Measurements from ENCODE around the gene NTPCR. TPM values are rescaled to one million over a fixed set of nuclear protein-coding genes. Genes with fewer than 3 reads are reported as not detected.

NTPCR gene
- total and polyA plus RNA-seq, 2 donors (not counting 3 experiments of a cell fraction or from before 2014, with no cell fraction given), result 13.2 to 35.3 TPM

- ChIA-PET POLR2A (no interaction called here), CTCF (no interaction called here)
- Histone ChIP-seq H3K9ac (replicated peaks; ENCODE audit: extremely low read depth, insufficient read depth, low read length) (no peak overlapping the region), H3K4me2 (ENCODE audit: insufficient read depth, low read length) (no peak overlapping the region), H3K9me3 (replicated peaks; ENCODE audit: control insufficient read depth, insufficient read depth, low read length) (no peaks in the 10 kb centered on the region), H4K20me1 (replicated peaks; ENCODE audit: control insufficient read depth, extremely low read depth, insufficient read depth, low read length) (no peaks in the 10 kb centered on the region), H3K27ac (ENCODE audit: insufficient read depth, low read depth, low read length) (no peak overlapping the region), H3K27me3 (ENCODE audit: control insufficient read depth in 2 of 2, insufficient read depth in 2 of 2, low read length in 2 of 2) (no peaks in the 10 kb centered on the region), H3K4me3 (replicated peaks in 1 of 3; ENCODE audit: insufficient read depth in 1 of 3, low read depth in 1 of 3, low read length in 3 of 3) (no peak overlapping the region), H3K4me1 (ENCODE audit: control insufficient read depth, extremely low read depth, insufficient read depth, low read length) (no peaks in the 10 kb centered on the region), H3K79me2 (ENCODE audit: control insufficient read depth, insufficient read depth, low read length) (no peaks in the 10 kb centered on the region), H3K36me3 (ENCODE audit: control insufficient read depth in 2 of 2, extremely low read depth in 1 of 2, insufficient read depth in 2 of 2, low read length in 2 of 2) (no peaks in the 10 kb centered on the region), H3K9me1 (replicated peaks; ENCODE audit: control insufficient read depth, extremely low read depth, insufficient read depth, low read length) (no peaks in the 10 kb centered on the region), H2AFZ (ENCODE audit: low read depth, low read length) (no peak overlapping the region)
- intact Hi-C loops (cut with micrococcal nuclease), result no loop called here
- no peak for TF ChIP-seq POLR2AphosphoS5 (IDR thresholded peaks at IDR 0.05; ENCODE audit: insufficient read depth, low read depth, low read length)
- TF ChIP-seq MAX (IDR thresholded peaks at IDR 0.05; ENCODE audit: insufficient read depth, insufficient read length), result no peak
- TF ChIP-seq FOS (IDR thresholded peaks at IDR 0.05; ENCODE audit: borderline replicate concordance, insufficient read depth, low read length), result no peak
- TF ChIP-seq JUN (IDR thresholded peaks at IDR 0.05; ENCODE audit: borderline replicate concordance, insufficient read depth, insufficient read length, low read depth), result no peak
- TF ChIP-seq MYC (IDR thresholded peaks at IDR 0.05; ENCODE audit: low read depth, low read length), result no peak
- dilution Hi-C loops (cut with MboI; ENCODE audit: extremely low pct_ligation_motif_present, low sequenced_read_pairs), result no loop called here
- FAIRE-seq (no peak), DNase-seq (ENCODE audit: low read depth, low spot score) (no peak)
- BruUV-seq (replicated peaks), result no TSS peak
Measured at GRCh38 chr1:232992227-232992626, 41.8 kb downstream of the NTPCR start.

GRCh38 chr1:232993555-232993954 lies 43.1 kb downstream of the NTPCR start:
- dilution Hi-C loops (cut with MboI; ENCODE audit: extremely low pct_ligation_motif_present, low sequenced_read_pairs) (no loop called here), intact Hi-C loops (cut with micrococcal nuclease) (no loop called here)
- FAIRE-seq, result no peak
- DNase-seq (ENCODE audit: low read depth, low spot score), result no peak
- CTCF ChIA-PET, result no interaction called here
- H3K4me1 ChIP-seq (ENCODE audit: control insufficient read depth, extremely low read depth, insufficient read depth, low read length), result no peaks in the 10 kb centered on the region
- no peaks in the 10 kb centered on the region for H3K36me3 ChIP-seq (ENCODE audit: control insufficient read depth in 2 of 2, extremely low read depth in 1 of 2, insufficient read depth in 2 of 2, low read length in 2 of 2)
- no peak for TF ChIP-seq FOS (IDR thresholded peaks at IDR 0.05; ENCODE audit: borderline replicate concordance, insufficient read depth, low read length)
- TF ChIP-seq JUN (IDR thresholded peaks at IDR 0.05; ENCODE audit: borderline replicate concordance, insufficient read depth, insufficient read length, low read depth), result no peak
- no peak for TF ChIP-seq EZH2 (IDR thresholded peaks at IDR 0.05; ENCODE audit: borderline replicate concordance, low read depth, low read length, severe bottlenecking)
- no peak for TF ChIP-seq CTCF (IDR thresholded peaks at IDR 0.05; ENCODE audit: extremely low read depth in 1 of 2, insufficient read depth in 1 of 2, low read depth in 1 of 2, low read length in 2 of 2)
- no peak for TF ChIP-seq MAX (IDR thresholded peaks at IDR 0.05; ENCODE audit: insufficient read depth, insufficient read length)
- TF ChIP-seq POLR2A (IDR thresholded peaks at IDR 0.05; ENCODE audit: low read depth, low read length), result no peak
- TF ChIP-seq MYC (IDR thresholded peaks at IDR 0.05; ENCODE audit: low read depth, low read length), result no peak
- TF ChIP-seq POLR2AphosphoS5 (IDR thresholded peaks at IDR 0.05; ENCODE audit: insufficient read depth, low read depth, low read length), result no peak
- TF ChIP-seq GATA2 (IDR thresholded peaks at IDR 0.05; ENCODE audit: insufficient read depth, insufficient read length, low read depth, low read length), result no peak
- no peaks in the 10 kb centered on the region for H3K9me3 ChIP-seq (replicated peaks; ENCODE audit: control insufficient read depth, insufficient read depth, low read length)
- POLR2A ChIA-PET, result no interaction called here
- H3K4me2 ChIP-seq (ENCODE audit: insufficient read depth, low read length), result no peak overlapping the region
- H3K4me3 ChIP-seq (replicated peaks in 1 of 3; ENCODE audit: insufficient read depth in 1 of 3, low read depth in 1 of 3, low read length in 3 of 3), result no peak overlapping the region
- H3K27me3 ChIP-seq (ENCODE audit: control insufficient read depth in 2 of 2, insufficient read depth in 2 of 2, low read length in 2 of 2), result no peaks in the 10 kb centered on the region
- H3K9ac ChIP-seq (replicated peaks; ENCODE audit: extremely low read depth, insufficient read depth, low read length), result no peak overlapping the region
- no peak overlapping the region for H2AFZ ChIP-seq (ENCODE audit: low read depth, low read length)
- no peak overlapping the region for H3K27ac ChIP-seq (ENCODE audit: insufficient read depth, low read depth, low read length)
- no peaks in the 10 kb centered on the region for H3K79me2 ChIP-seq (ENCODE audit: control insufficient read depth, insufficient read depth, low read length)
- no peaks in the 10 kb centered on the region for H3K9me1 ChIP-seq (replicated peaks; ENCODE audit: control insufficient read depth, extremely low read depth, insufficient read depth, low read length)
- no TSS peak for BruUV-seq (replicated peaks)
- no peaks in the 10 kb centered on the region for H4K20me1 ChIP-seq (replicated peaks; ENCODE audit: control insufficient read depth, extremely low read depth, insufficient read depth, low read length)
